Mucosa of descending colon (tissue), 3 donors: Measurements from ENCODE around the gene MIEN1. TPM values are rescaled to one million over a fixed set of nuclear protein-coding genes. Genes with fewer than 3 reads are reported as not detected.

ENCODE experiments used
- ATAC-seq: fragments of 200-7000 bp; cut with Tn5 transposase; one replicate; pipeline ENCODE4 v1.9.1; 2020; ENCODE audit warnings: mild to moderate bottlenecking, moderate library complexity
- DNase-seq, 3 donors: peaks; one replicate each; pipeline ENCODE4 v3.0.0-alpha.2; 2020
- H3K36me3 ChIP-seq: fragments of 200-600 bp; one replicate; pipeline ENCODE4 v1.8.0; 2021; ENCODE audit warnings: low read depth, mild to moderate bottlenecking
- H3K4me1 ChIP-seq: fragments of 200-600 bp; one replicate; pipeline ENCODE4 v1.8.0; 2021; ENCODE audit warnings: low read depth, mild to moderate bottlenecking
- H3K4me3 ChIP-seq: fragments of 200-600 bp; one replicate; pipeline ENCODE4 v1.8.0; 2021; ENCODE audit warnings: mild to moderate bottlenecking
- H3K9me3 ChIP-seq: fragments of 200-600 bp; one replicate; pipeline ENCODE4 v1.8.0; 2021; ENCODE audit warnings: mild to moderate bottlenecking
- CTCF ChIP-seq: fragments of 200-600 bp; IDR thresholded peaks from one replicate; pipeline ENCODE4 v1.8.0; 2022; ENCODE audit warnings: antibody characterized with exemption, mild to moderate bottlenecking
- intact Hi-C, 2 donors: fragments of 100-400 bp; cut with DNase I in 1 of 2; cut with micrococcal nuclease in 1 of 2; formaldehyde crosslinking; loops; one replicate each; pipeline versions ENCODE4 v1.11.0 to v1.11.1; 2022; cut with DNase I, micrococcal nuclease
- total RNA-seq, 3 donors: library from RNA; stranded (reverse); fragmentation: NEBNext Ultra II Directional in 2 of 3; extraction: Animal tissue kit (Norgen Biotek cat#: 25700) in 2 of 3; gene quantifications; one replicate each; pipeline versions ENCODE4 v1.2.1 to v1.2.4, GENCODE V29; 2021 to 2023
- donor health status: DM: no; HTN: no; CAD: no; lungs with moderate emphysema.
- donor health status: DM: no; HTN: no; CAD: no.
- donor health status: DM: no; HTN: yes; CAD: no.

The MIEN1 gene
- total RNA-seq, 3 donors from 2014 or later = 63.2 to 84.3 (median 67.1) TPM

DNA sequence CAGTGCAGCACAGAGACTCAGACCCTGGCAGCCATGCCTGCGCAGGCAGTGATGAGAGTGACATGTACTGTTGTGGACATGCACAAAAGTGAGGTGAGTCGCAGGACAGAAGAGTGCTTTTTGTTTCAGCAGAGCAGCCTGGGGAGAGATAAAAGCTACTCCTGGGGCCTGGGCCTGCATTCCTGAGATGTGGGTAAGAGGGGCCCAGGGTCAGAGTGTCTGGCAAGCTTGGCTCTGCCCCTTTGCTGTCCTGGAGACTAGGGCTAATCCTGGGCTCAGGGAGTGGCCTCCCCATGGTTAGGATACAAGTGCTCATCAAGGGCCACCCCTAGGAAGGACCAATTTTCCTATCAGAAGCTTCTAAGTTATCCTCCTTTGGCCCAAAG lies 35.2 kb downstream of the MIEN1 start:
- Histone ChIP-seq H3K9me3 (no peaks in the 10 kb centered on the region), H3K4me1 (peaks cover 4% of the 10 kb centered on the region), H3K36me3 (no peaks in the 10 kb centered on the region), H3K4me3 (no peak overlapping the region)
- TF ChIP-seq CTCF = no peak
- ATAC-seq (no peak), DNase-seq (no peak)
- intact Hi-C loops = no loop called here

GRCh38 chr17:39694593-39694992 lies 35.7 kb downstream of the MIEN1 start:
- Histone ChIP-seq H3K36me3 (no peaks in the 10 kb centered on the region), H3K4me1 (peaks cover 1% of the 10 kb centered on the region), H3K9me3 (no peaks in the 10 kb centered on the region), H3K4me3 (no peak overlapping the region)
- ATAC-seq = no peak
- TF ChIP-seq CTCF = no peak
- DNase-seq = no peak
- intact Hi-C loops = no loop called here

DNA sequence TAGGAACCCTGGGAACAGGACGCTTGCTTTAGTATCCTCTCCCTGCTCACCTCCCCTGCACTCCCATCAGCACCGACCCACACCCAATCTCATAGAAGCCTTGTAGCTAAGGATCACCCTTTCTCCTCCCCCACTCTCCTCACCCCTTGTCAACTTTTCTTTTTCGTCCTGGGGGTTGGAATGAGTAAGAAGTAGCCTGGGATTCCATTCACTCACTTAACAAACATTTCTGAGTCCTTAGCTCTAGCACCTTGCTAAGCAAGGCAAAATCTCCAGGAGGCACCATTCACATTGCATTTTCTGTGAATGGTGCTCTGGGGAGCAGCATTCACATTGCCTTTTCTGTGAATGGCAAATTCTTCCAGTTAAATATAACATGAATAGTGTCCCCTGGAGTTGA lies 41.4 kb downstream of the MIEN1 start:
- ATAC-seq (no peak), DNase-seq (peak in 1 of 3 donors; percentile 18)
- intact Hi-C loops = no loop called here
- no peaks in the 10 kb centered on the region for H3K36me3 ChIP-seq
- TF ChIP-seq CTCF = no peak
- no peaks in the 10 kb centered on the region for H3K9me3 ChIP-seq
- H3K4me1 ChIP-seq = peaks cover 14% of the 10 kb centered on the region
- H3K4me3 ChIP-seq = no peak overlapping the region

GRCh38 chr17:39688475-39688835 lies 41.9 kb downstream of the MIEN1 start:
- H3K4me3 ChIP-seq = peak overlapping the region; percentile 33
- peaks cover 14% of the 10 kb centered on the region for H3K4me1 ChIP-seq
- no peak for TF ChIP-seq CTCF
- intact Hi-C loops = no loop called here
- DNase-seq (peak in 2 of 3 donors; percentile 17 to 32), ATAC-seq (peak; percentile 15)
- H3K9me3 ChIP-seq = no peaks in the 10 kb centered on the region
- H3K36me3 ChIP-seq = no peaks in the 10 kb centered on the region

DNA sequence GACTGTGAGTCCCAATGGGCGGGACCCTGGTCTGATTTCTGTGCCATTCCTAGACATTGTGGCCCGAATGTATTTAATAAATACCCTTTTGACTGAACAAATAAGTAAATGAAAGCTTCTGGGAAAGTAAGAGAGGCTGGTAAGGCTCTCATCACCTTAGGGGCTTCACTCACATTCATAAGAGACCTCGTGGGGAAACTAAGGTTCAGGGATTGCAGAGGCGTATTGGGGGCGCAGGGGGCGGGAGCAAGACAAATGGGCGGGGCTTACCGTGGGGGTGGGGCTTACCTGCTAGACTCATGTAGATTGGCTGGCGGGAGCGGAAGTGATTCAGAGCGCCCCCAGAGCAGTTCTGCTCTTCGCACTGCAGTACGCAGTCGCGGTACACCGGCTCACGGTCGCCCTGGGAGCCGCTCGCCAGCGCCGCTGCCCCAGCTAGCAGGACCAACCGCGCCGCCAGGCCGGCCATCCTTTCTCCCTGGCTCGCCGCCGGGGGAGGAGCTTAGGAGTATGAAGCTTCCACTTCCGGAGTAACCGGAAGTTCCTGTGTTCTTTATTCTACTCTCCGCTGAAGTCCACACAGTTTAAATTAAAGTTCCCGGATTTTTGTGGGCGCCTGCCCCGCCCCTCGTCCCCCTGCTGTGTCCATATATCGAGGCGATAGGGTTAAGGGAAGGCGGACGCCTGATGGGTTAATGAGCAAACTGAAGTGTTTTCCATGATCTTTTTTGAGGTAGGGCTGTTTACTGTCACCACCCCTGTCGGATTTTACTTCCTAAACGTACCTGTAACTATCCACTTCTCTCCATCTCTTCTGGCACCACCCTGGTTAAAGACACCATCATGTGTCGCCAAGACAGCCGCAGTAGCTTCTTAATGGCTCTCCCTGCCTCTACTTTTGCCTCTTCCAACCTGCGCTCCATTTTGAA lies 42.5 kb downstream of the MIEN1 start, which contains the start of gene PGAP3:
PGAP3 (minus strand) TSS at position 512 of the 929 bp plus-strand sequence; CDS start at position 469, 43 bp downstream.
- Histone ChIP-seq H3K36me3 (no peaks in the 10 kb centered on the region), H3K4me3 (peak within 1 kb of the TSS; percentile 33), H3K4me1 (peaks cover 14% of the 10 kb centered on the region), H3K9me3 (no peaks in the 10 kb centered on the region)
- TF ChIP-seq CTCF = no peak
- ATAC-seq (peak; percentile 95), DNase-seq (peak; percentile 89 to 95 (median 93))
- intact Hi-C loops = no loop called here
